Measurements from ENCODE around the gene ANGEL2. TPM values are rescaled to one million over a fixed set of nuclear protein-coding genes. Genes with fewer than 3 reads are reported as not detected.

Gene ANGEL2
- total RNA-seq, 3 donors from 2014 or later: 34.3 to 39.7 (median 37.8) TPM

DNA sequence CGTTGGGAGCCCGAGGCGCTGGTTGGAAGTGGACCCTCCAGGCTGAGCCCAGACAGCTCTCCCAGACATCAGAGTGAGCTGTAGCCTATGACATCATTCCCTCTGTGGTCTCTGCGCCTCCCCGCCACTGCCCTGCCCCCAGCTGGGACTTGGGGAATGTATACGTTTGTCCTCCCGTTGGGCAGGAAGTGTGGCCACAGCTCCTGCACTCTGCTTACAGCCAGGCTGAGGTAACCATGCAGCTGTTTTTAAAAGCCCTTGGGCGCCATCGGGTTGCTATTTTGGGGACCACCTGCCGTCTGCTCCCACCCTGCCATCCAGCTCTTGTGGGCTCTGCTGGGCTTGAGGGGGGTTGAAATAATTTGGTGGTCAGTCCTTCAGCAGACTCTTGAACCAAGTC lies 57.5 kb downstream of the ANGEL2 start:
- H3K36me3 Mint-ChIP-seq (ENCODE audit: insufficient read depth): no peaks in the 10 kb centered on the region
- DNase-seq: no peak
- ATAC-seq: no peak
- H3K4me3 Mint-ChIP-seq: no peak overlapping the region
- H3K9me3 Mint-ChIP-seq: no peaks in the 10 kb centered on the region
- H3K27me3 Mint-ChIP-seq (ENCODE audit: low read depth): peaks cover 27% of the 10 kb centered on the region
- H3K4me1 Mint-ChIP-seq (ENCODE audit: low read depth): no peaks in the 10 kb centered on the region

DNA sequence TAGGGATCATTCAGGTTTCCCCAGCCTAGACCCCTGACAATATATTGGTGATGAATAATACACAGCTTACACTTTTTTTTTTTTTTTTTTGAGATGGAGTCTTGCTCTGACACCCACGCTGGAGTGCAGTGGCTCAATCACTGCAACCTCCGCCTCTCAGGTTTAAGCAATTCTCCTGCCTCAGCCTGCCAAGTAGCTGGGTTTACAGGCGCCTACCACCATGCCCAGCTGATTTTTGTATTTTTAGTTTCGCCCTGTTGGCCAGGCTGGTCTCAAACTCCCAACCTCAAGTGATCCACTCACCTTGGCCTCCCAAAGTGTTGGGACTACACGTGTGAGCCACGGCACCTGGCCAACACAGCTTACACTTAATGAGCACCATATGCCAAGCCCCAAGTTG lies 58.1 kb downstream of the ANGEL2 start:
- H3K9me3 Mint-ChIP-seq: no peaks in the 10 kb centered on the region
- H3K4me3 Mint-ChIP-seq: no peak overlapping the region
- DNase-seq (no peak), ATAC-seq (no peak)
- no peaks in the 10 kb centered on the region for H3K36me3 Mint-ChIP-seq (ENCODE audit: insufficient read depth)
- peaks cover 29% of the 10 kb centered on the region for H3K27me3 Mint-ChIP-seq (ENCODE audit: low read depth)
- no peaks in the 10 kb centered on the region for H3K4me1 Mint-ChIP-seq (ENCODE audit: low read depth)

DNA sequence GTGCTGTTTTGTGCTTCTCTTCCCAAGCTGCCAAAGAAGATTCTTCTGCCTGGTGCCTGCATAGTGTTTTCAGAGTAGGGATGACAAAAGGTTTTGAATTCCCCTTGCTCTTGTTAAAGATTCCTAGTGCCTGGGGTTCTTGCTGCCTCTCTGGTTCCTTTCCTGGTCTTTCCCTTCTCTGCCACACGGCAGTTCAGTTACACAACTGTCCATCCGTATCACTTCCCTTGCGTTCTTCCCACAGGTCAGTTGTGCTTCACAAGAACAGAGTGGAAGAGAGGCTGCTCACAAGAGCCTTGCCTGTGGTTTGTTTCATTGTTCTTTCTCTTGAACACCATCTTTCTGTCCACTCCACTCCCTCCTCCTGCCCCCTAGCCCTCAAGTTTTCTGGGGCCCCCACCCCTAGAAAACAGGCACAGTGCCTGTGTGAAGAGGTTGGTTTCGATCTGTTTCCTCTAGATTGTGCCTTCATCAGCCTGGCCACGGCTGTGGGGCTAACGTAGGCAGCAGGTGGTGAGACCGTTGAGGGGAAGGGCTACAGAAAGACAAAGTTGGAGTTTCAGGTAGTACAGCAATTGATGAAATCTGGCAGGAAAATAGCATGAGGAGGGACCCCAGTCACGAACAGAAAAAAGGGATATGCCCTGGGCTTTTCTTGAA lies 59.6 kb downstream of the ANGEL2 start:
- no peak for DNase-seq
- Mint-ChIP-seq H3K36me3 (ENCODE audit: insufficient read depth) (no peaks in the 10 kb centered on the region), H3K4me3 (no peak overlapping the region), H3K9me3 (no peaks in the 10 kb centered on the region), H3K4me1 (ENCODE audit: low read depth) (peaks cover under 1% of the 10 kb centered on the region), H3K27me3 (ENCODE audit: low read depth) (peaks cover 35% of the 10 kb centered on the region)
- ATAC-seq: no peak

DNA sequence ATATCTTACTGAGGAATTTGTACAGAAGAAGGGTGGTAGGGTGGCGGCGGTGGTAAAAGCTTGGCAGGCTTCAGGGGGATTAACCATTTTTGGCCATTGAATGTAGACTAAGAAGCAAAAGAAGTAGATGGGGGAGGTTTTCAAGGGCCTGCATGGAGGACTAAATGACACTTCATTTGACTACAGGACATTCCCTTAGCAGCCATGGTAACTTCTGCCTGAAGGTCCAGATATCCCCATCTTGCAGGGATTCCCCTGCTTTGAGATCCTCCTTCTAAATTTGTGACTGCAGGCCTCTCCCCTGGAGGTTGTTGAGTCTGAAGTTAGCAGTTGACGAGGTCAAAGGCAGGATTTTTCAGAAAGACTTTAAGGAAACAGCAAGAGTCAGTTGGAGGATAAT lies 60.6 kb downstream of the ANGEL2 start:
- Mint-ChIP-seq H3K9me3 (no peaks in the 10 kb centered on the region), H3K27me3 (ENCODE audit: low read depth) (peaks cover 41% of the 10 kb centered on the region), H3K36me3 (ENCODE audit: insufficient read depth) (no peaks in the 10 kb centered on the region), H3K4me1 (ENCODE audit: low read depth) (peaks cover 6% of the 10 kb centered on the region), H3K4me3 (no peak overlapping the region)
- ATAC-seq (no peak), DNase-seq (no peak)

DNA sequence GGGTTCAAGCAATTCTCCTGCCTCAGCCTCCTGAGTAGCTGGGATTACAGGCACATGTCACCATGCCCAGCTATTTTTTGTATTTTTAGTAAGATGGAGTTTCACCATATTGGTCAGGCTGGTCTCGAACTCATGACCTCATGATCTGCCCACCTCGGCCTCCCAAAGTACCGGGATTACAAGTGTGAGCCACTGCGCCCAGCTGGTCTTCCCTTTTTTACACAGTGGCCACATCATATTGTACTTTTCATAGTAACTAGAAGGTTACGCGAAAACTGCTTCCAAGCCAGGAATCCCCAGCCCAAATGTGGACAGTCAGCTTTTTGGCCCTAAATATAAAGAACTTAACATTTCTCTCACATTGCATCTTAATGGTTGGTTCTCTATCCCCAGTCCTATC lies 61.2 kb downstream of the ANGEL2 start:
- Mint-ChIP-seq H3K4me1 (ENCODE audit: low read depth) (peaks cover 8% of the 10 kb centered on the region), H3K9me3 (no peaks in the 10 kb centered on the region), H3K27me3 (ENCODE audit: low read depth) (peaks cover 47% of the 10 kb centered on the region), H3K4me3 (no peak overlapping the region), H3K36me3 (ENCODE audit: insufficient read depth) (no peaks in the 10 kb centered on the region)
- no peak for ATAC-seq
- DNase-seq: no peak

DNA sequence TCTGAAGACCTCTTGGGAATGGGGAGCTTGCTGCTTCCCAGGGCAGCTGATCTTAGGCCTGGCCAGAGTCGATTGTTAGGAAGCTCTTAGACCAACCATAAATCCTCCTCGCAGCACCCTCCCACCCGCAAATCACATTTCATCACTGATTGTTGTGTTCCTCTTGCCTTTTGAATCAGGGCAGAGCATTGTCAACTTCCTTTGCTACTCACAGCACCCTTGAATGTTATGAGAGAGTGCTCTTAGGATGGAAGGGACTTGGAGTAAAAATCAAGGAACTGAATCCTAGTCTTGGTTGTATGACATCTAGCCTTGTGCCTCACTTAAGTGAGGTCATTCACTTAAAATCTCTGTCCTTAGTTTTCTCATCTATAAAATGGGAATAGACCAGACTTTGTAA lies 62.3 kb downstream of the ANGEL2 start:
- Mint-ChIP-seq H3K27me3 (ENCODE audit: low read depth) (peaks cover 57% of the 10 kb centered on the region), H3K4me1 (ENCODE audit: low read depth) (peaks cover 8% of the 10 kb centered on the region), H3K4me3 (peak overlapping the region; percentile 17), H3K36me3 (ENCODE audit: insufficient read depth) (no peaks in the 10 kb centered on the region), H3K9me3 (no peaks in the 10 kb centered on the region)
- DNase-seq (no peak), ATAC-seq (no peak)

DNA sequence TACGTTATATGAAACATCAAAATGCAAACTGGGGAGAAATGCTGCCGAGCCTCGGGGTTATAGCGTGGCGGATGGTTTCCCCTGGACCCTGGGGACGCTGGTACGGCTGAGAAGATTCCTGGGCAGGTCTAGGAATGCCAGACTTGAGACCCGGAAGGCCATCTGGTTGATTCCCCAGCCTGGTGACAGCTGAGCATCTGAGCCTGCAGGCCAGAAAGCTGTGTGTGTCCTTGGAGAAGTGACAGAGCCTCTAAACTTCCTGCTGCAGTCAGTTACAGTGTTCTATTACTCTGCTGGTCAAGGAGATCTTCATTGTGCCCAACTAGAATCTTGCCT lies 63.1 kb downstream of the ANGEL2 start:
- no peak for DNase-seq
- Mint-ChIP-seq H3K4me3 (no peak overlapping the region), H3K4me1 (ENCODE audit: low read depth) (peaks cover 8% of the 10 kb centered on the region), H3K36me3 (ENCODE audit: insufficient read depth) (no peaks in the 10 kb centered on the region), H3K9me3 (no peaks in the 10 kb centered on the region), H3K27me3 (ENCODE audit: low read depth) (peaks cover 60% of the 10 kb centered on the region)
- no peak for ATAC-seq

DNA sequence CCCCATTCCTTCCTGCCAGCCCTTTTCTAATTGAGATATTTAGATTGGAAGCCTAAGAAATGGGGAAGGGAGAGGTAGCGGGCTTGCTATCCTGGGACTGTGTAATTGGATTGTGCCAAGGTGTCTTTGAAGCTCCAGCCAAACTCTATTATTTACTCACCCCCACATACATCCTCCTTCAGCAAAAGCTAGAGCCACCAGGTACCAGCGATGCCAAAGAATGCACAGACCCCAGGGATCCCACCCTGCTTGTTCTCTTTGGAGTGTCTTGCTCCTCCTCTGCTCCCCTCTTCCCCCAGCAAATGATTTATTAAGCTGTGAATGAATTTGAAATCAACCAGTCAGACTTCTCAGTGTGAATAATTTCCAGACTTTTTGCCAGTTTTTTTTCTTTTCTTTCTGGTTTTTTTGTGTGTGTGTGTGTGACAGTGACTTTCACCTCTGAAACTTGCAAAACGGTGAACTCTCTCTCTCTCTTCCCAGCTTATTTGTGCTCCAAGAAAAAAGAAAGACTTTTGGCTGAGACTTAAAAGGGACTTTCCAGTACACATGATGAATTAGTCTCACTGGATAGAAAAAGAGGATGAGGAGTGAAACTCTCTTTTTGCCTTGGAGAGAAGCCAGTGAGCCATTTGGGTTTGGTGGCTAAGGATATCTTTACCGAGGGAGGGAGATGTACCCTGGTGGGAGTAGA lies 63.6 kb downstream of the ANGEL2 start:
- Mint-ChIP-seq H3K36me3 (ENCODE audit: insufficient read depth) (no peaks in the 10 kb centered on the region), H3K4me1 (ENCODE audit: low read depth) (peaks cover 8% of the 10 kb centered on the region), H3K9me3 (no peaks in the 10 kb centered on the region), H3K4me3 (peak overlapping the region; percentile 34), H3K27me3 (ENCODE audit: low read depth) (peaks cover 60% of the 10 kb centered on the region)
- no peak for DNase-seq
- no peak for ATAC-seq

DNA sequence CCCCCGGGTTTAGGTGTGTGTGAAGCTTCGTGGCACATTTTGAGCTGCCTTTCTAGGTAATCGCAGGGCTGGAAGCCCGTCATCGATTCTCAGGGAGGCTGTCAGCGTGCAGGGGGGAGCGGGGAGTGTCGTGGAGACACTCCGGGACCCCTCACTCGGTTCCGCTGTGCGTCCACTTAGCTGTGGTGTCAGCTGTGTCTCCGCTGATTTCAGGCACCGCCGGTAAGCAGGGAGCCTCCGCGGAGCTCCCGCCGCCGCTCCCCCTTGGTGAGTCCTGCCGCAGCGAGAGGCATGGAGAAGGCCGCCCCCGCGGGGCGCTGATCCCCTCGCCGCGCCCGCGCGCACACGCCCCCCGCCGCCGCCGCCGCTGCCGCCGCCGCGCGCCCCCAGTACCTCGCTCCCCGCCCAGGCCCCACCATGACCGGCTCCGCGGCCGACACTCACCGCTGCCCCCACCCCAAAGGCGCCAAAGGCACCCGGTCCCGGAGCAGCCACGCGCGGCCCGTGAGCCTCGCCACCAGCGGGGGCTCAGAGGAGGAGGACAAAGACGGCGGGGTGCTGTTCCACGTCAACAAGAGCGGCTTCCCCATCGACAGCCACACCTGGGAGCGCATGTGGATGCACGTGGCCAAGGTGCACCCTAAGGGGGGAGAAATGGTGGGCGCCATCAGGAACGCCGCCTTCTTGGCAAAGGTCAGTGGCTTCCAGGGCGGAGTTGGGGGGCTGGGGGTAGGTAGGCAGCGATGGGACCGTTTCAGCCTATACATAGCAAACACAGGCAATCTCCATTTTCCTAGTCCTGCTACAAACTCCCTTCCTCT lies 64.3 kb downstream of the ANGEL2 start:
- H3K9me3 Mint-ChIP-seq: no peaks in the 10 kb centered on the region
- H3K36me3 Mint-ChIP-seq (ENCODE audit: insufficient read depth): no peaks in the 10 kb centered on the region
- H3K4me3 Mint-ChIP-seq: peak overlapping the region; percentile 75
- peaks cover 8% of the 10 kb centered on the region for H3K4me1 Mint-ChIP-seq (ENCODE audit: low read depth)
- peaks cover 60% of the 10 kb centered on the region for H3K27me3 Mint-ChIP-seq (ENCODE audit: low read depth)
- ATAC-seq: peak; percentile 8 to 17
- DNase-seq: no peak

DNA sequence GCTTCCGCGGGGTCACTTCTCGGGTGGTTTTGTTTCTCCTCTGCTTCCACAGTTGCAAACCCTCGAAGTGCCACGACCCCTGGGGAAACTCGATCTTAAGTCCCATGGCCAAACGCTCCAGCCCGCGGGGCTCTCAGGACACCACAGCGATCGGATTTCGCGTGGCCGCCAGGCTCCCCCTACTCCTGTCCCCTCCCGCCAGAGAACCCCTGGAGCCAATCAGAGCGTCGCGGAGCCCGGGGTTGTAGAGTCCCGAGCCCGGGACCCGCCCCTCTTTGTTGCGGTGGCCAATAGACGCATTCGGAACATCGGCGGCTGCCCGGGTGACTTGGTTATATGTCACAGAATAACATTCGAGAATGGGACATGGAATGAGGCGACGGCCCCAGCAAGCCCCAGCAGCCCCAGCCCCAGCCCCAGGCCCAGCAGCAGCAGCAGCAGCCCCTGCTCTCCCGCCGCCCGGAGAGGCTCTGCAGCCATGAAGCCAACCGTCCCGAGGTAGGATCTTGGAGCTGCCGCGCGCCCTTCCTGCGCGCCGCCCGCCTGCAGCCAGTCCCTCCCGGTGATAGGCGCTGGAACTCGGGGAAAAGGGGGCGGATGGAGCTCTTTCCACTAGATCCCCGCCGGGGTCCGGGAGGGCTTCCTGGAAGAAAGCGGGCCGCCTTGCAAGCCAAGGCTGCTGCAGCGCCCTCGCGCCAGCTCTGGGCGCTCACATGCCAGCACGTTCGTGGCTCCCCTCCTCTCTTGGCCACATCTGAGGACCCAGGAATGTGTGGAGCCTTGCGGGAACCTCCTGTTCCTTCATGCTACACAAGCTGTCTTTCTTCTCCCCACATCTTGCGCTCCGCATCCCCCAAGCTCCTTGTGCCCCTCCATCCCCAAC lies 65.2 kb downstream of the ANGEL2 start, which contains the start of gene VASH2:
VASH2 (plus strand) TSS at position 299 of the 883 bp plus-strand sequence. CDS start 1,002 bp downstream, outside the sequence.
- Mint-ChIP-seq H3K36me3 (ENCODE audit: insufficient read depth) (no peaks in the 10 kb centered on the region), H3K9me3 (no peaks in the 10 kb centered on the region), H3K4me1 (ENCODE audit: low read depth) (peaks cover 8% of the 10 kb centered on the region), H3K4me3 (peak within 1 kb of the TSS; percentile 75), H3K27me3 (ENCODE audit: low read depth) (peaks cover 55% of the 10 kb centered on the region)
- ATAC-seq: peak; percentile 94 to 96
- peak; percentile 24 for DNase-seq

DNA sequence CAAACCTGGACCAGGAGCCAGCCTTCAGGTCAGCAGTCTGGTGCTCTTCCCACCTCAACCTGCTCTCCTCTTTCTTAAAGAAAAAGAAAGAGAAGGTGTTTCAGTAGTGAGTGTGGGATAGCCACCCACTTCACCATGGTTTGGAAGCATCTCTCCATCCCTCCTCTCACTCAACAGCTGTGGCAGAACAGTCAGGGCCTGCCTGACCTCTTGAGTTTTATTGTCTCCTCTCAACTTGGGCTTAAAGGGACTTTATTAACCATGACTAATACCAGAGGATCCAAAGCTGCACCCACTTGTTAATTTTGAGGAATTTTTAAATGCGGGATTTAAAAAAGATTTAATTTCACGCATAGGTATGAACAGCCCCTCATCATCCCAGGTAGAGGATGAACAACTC lies 65.9 kb downstream of the ANGEL2 start:
- H3K9me3 Mint-ChIP-seq: no peaks in the 10 kb centered on the region
- ATAC-seq (no peak), DNase-seq (no peak)
- peaks cover 55% of the 10 kb centered on the region for H3K27me3 Mint-ChIP-seq (ENCODE audit: low read depth)
- no peaks in the 10 kb centered on the region for H3K36me3 Mint-ChIP-seq (ENCODE audit: insufficient read depth)
- peak overlapping the region; percentile 75 for H3K4me3 Mint-ChIP-seq
- peaks cover 8% of the 10 kb centered on the region for H3K4me1 Mint-ChIP-seq (ENCODE audit: low read depth)

DNA sequence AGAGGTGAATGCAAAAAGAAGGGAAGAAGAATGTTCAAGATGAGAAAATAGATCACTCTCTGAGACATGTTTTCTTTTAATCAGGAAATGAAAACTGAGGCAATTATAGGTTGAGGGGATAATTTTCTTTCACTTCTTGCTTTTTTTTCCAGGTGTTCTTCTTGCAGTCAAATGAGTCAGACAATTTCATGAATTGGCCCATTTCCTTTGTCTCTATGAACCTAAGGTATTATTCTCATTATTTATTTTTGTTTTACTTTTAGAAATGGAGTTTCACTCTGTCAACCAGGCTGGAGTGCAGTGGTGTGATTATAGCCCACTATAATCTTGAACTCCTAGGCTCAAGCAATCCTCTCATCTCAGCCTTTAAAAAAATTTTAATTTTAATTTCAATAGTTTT lies 68.8 kb downstream of the ANGEL2 start:
- H3K4me3 Mint-ChIP-seq: no peak overlapping the region

DNA sequence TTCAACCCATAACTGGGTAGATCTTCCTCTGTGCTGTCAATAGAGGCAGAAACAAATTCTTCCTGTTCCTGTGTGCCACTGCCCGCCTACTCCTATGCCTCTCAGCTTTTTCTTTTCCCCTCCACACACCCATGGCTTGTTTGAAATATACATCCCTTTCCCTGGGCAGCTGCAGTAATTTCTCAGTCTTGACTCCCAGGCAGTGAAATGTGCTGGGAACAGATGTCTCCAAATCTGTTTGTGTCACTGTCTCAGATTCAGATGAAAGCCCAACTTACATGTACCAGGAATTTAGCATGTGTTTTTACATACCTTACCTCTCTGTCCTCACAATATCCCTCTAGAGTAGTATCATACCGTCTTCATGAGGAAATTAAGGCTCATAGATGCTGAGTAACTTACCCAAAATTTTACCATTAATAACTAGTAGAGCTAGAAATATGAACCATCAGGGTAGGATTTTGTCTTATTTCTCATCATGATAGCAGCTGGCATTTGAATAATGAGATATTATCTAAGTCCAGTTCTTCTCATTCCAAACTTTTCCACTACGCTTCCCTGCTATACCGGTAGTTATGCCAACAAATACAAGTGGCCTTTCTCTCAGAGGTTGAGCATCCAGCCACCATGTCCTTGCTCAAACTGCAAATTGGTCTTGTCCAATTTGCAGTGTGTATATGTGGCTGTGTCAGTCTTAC lies 70.1 kb downstream of the ANGEL2 start:
- no peak for DNase-seq
- H3K4me3 Mint-ChIP-seq: no peak overlapping the region
- H3K36me3 Mint-ChIP-seq (ENCODE audit: insufficient read depth): no peaks in the 10 kb centered on the region
- H3K4me1 Mint-ChIP-seq (ENCODE audit: low read depth): peaks cover 5% of the 10 kb centered on the region
- ATAC-seq: no peak
- peaks cover 7% of the 10 kb centered on the region for H3K9me3 Mint-ChIP-seq
- peaks cover 22% of the 10 kb centered on the region for H3K27me3 Mint-ChIP-seq (ENCODE audit: low read depth)

More for the DNA sequence above, 68.8 kb downstream of the ANGEL2 start:
- DNase-seq (no peak), ATAC-seq (no peak)
- peaks cover 9% of the 10 kb centered on the region for H3K4me1 Mint-ChIP-seq (ENCODE audit: low read depth)
- H3K36me3 Mint-ChIP-seq (ENCODE audit: insufficient read depth): no peaks in the 10 kb centered on the region
- H3K27me3 Mint-ChIP-seq (ENCODE audit: low read depth): peaks cover 29% of the 10 kb centered on the region
- no peaks in the 10 kb centered on the region for H3K9me3 Mint-ChIP-seq
